SU-DHL-6 (cell line): Measurements from ENCODE around the gene DAO.

Experiments used
- H2AFZ ChIP-seq: fragments of 200-600 bp; sonication (generic); 2 replicates; pipeline ENCODE4 v1.6.1; 2014; ENCODE audit warnings: low read depth, mild to moderate bottlenecking, moderate library complexity, mixed read lengths, antibody characterized with exemption, low read length; ENCODE audit not compliant: severe bottlenecking
- H3F3A ChIP-seq: fragments of 200-600 bp; shearing (Covaris generic); 2 replicates; pipeline ENCODE4 v1.6.0; 2016; ENCODE audit warnings: antibody characterized with exemption, mild to moderate bottlenecking; ENCODE audit not compliant: insufficient read depth
- H3K27ac ChIP-seq: fragments of 200-600 bp; sonication (generic); 2 replicates; pipeline ENCODE4 v1.5.1; 2016; ENCODE audit warnings: low read depth, mild to moderate bottlenecking, low read length, moderate library complexity, mixed read lengths
- H3K27me3 ChIP-seq: fragments of 200-600 bp; sonication (generic), shearing (Covaris generic); 2 replicates; pipeline ENCODE4 v1.6.0; 2014; ENCODE audit warnings: mild to moderate bottlenecking, low read length
- H3K36me3 ChIP-seq: fragments of 200-600 bp; sonication (generic); 2 replicates; pipeline ENCODE4 v1.6.1; 2014; ENCODE audit warnings: mild to moderate bottlenecking, low read length, mixed read lengths
- H3K4me2 ChIP-seq: fragments of 300-600, 200-600 bp; shearing (Covaris generic), sonication (generic); 2 replicates; pipeline ENCODE4 v1.6.0; 2014; ENCODE audit warnings: low read length, low read depth, mild to moderate bottlenecking; ENCODE audit not compliant: poor library complexity, severe bottlenecking
- H3K4me3 ChIP-seq: fragments of 200-600 bp; sonication (generic); 2 replicates; pipeline ENCODE4 v1.5.1; 2014; ENCODE audit warnings: antibody characterized with exemption, low read length, mild to moderate bottlenecking, mixed read lengths; ENCODE audit not compliant: insufficient read depth, poor library complexity, severe bottlenecking
- H3K79me2 ChIP-seq: fragments of 200-600 bp; sonication (generic); 2 replicates; pipeline ENCODE4 v1.6.1; 2014; ENCODE audit warnings: mild to moderate bottlenecking, low read length, moderate library complexity; ENCODE audit not compliant: insufficient read depth
- H3K9ac ChIP-seq: fragments of 200-600 bp; sonication (generic); 2 replicates; pipeline ENCODE4 v1.7.0; 2014; ENCODE audit warnings: mild to moderate bottlenecking, low read length
- H3K9me2 ChIP-seq: fragments of 200-600 bp; sonication (generic); replicated peaks from 2 replicates; pipeline ENCODE4 v1.6.1; 2014; ENCODE audit warnings: low read length; ENCODE audit not compliant: insufficient read depth
- H3K9me3 ChIP-seq: fragments of 200-600 bp; sonication (generic); 2 replicates; pipeline ENCODE4 v1.6.1; 2014; ENCODE audit warnings: low read length, mixed read lengths; ENCODE audit not compliant: insufficient read depth
- H4K20me1 ChIP-seq: fragments of 200-600 bp; sonication (generic); 2 replicates; pipeline ENCODE4 v1.6.1; 2014; ENCODE audit warnings: low read depth, mild to moderate bottlenecking, antibody characterized with exemption, low read length, moderate library complexity, mixed read lengths
- EZH2phosphoT487 ChIP-seq: fragments of 200-600 bp; sonication (generic), shearing (Covaris generic); conservative IDR thresholded peaks from 2 replicates; pipeline ENCODE4 v1.6.1; 2018; ENCODE audit warnings: mild to moderate bottlenecking, antibody characterized with exemption, low read length, moderate library complexity, mixed read lengths
- TF ChIP-seq, protein P1 (sequence below): fragments of 200-600 bp; sonication (generic); IDR thresholded peaks from one replicate; pipeline ENCODE4 v1.5.1; 2017; ENCODE audit warnings: antibody characterized with exemption, mild to moderate bottlenecking, low read length, moderate library complexity; ENCODE audit not compliant: insufficient read depth, poor library complexity, severe bottlenecking

Gene DAO

DNA sequence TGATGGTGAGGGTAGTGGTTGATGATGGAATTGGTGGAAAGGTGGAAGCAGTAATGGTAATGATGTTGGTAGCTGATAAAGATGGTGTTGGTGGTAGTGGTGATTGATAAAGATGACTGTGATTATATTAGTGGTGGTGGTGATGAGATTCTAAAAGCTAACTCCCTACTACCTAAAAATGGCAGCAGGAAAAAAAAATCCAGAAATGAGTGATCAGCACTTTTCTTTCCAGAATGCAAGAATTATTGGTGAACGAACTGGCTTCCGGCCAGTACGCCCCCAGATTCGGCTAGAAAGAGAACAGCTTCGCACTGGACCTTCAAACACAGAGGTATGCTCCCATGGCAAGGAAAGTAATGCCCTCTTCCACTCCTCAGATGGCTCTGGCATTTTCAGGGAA lies 19.3 kb downstream of the DAO start:
- H3K9me3 ChIP-seq, result no peaks in the 10 kb centered on the region
- H3K36me3 ChIP-seq, result no peaks in the 10 kb centered on the region
- H3K4me3 ChIP-seq, result no peak overlapping the region
- H3K79me2 ChIP-seq, result no peaks in the 10 kb centered on the region
- no peaks in the 10 kb centered on the region for H4K20me1 ChIP-seq
- no peaks in the 10 kb centered on the region for H3F3A ChIP-seq
- TF ChIP-seq EZH2phosphoT487, result no peak
- TF ChIP-seq, protein P1, sequence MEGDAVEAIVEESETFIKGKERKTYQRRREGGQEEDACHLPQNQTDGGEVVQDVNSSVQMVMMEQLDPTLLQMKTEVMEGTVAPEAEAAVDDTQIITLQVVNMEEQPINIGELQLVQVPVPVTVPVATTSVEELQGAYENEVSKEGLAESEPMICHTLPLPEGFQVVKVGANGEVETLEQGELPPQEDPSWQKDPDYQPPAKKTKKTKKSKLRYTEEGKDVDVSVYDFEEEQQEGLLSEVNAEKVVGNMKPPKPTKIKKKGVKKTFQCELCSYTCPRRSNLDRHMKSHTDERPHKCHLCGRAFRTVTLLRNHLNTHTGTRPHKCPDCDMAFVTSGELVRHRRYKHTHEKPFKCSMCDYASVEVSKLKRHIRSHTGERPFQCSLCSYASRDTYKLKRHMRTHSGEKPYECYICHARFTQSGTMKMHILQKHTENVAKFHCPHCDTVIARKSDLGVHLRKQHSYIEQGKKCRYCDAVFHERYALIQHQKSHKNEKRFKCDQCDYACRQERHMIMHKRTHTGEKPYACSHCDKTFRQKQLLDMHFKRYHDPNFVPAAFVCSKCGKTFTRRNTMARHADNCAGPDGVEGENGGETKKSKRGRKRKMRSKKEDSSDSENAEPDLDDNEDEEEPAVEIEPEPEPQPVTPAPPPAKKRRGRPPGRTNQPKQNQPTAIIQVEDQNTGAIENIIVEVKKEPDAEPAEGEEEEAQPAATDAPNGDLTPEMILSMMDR, result no peak
- H3K4me2 ChIP-seq, result no peak overlapping the region
- H3K27me3 ChIP-seq, result no peaks in the 10 kb centered on the region
- H3K9me2 ChIP-seq, result no peaks in the 10 kb centered on the region
- H2AFZ ChIP-seq, result no peak overlapping the region
- H3K9ac ChIP-seq, result no peak overlapping the region
- H3K27ac ChIP-seq, result no peak overlapping the region

DNA sequence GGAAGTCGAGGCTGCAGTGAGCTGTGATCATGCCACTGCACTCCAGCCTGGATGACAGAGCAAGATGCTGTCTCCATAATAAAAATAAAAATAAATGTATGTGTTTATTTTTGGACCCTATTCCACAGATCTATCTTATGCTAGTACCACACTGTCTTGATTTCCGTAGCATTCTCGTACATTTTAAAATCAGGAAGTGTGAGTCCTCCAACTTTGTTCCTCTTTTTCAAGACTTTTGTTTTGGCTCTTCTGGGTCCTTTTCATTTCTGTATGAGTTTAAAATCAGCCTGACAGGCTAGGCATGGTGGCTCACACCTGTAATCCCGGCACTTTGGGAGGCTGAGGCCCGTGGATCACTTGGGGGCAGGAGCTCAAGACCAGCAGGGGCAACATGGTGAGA lies 25.8 kb downstream of the DAO start:
- H3K27ac ChIP-seq, result no peak overlapping the region
- TF ChIP-seq, protein P1, result no peak
- no peak for TF ChIP-seq EZH2phosphoT487
- no peaks in the 10 kb centered on the region for H3K9me2 ChIP-seq
- no peak overlapping the region for H3K4me2 ChIP-seq
- H4K20me1 ChIP-seq, result no peaks in the 10 kb centered on the region
- no peaks in the 10 kb centered on the region for H3K27me3 ChIP-seq
- no peaks in the 10 kb centered on the region for H3K9me3 ChIP-seq
- H3F3A ChIP-seq, result no peaks in the 10 kb centered on the region
- H3K36me3 ChIP-seq, result no peaks in the 10 kb centered on the region
- no peak overlapping the region for H3K9ac ChIP-seq
- no peak overlapping the region for H2AFZ ChIP-seq
- no peaks in the 10 kb centered on the region for H3K79me2 ChIP-seq
- no peak overlapping the region for H3K4me3 ChIP-seq

DNA sequence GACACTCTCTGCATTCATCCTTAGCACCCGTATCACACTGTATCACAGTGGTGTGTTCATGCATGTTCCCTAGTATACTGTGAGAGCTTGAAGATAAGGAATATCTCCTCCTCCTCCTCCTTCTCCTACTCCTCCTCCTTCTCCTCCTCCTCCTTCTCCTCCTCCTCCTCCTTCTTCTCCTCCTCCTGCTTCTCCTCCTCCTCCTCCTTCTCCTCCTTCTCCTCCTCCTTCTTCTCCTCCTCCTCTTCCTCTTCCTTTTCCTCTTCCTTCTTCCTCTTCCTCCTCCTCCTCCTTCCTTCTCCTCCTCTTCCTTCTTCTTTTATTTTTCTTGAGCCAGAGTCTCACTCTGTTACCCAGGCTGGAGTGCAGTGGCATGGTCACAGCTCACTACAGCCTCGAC lies 27.1 kb downstream of the DAO start:
- H3K4me2 ChIP-seq, result no peak overlapping the region

More for the DNA sequence above, 27.1 kb downstream of the DAO start:
- H3F3A ChIP-seq, result no peaks in the 10 kb centered on the region
- H3K79me2 ChIP-seq, result no peaks in the 10 kb centered on the region
- H3K27me3 ChIP-seq, result no peaks in the 10 kb centered on the region
- H3K27ac ChIP-seq, result no peak overlapping the region
- H3K9ac ChIP-seq, result no peak overlapping the region
- TF ChIP-seq, protein P1, result no peak
- TF ChIP-seq EZH2phosphoT487, result no peak
- no peaks in the 10 kb centered on the region for H3K9me2 ChIP-seq
- no peaks in the 10 kb centered on the region for H4K20me1 ChIP-seq
- no peaks in the 10 kb centered on the region for H3K36me3 ChIP-seq
- no peaks in the 10 kb centered on the region for H3K9me3 ChIP-seq
- no peak overlapping the region for H3K4me3 ChIP-seq
- H2AFZ ChIP-seq, result no peak overlapping the region
